ENCODE results near the gene NBL1. TPM values are rescaled to one million over a fixed set of nuclear protein-coding genes. Genes with fewer than 3 reads are reported as not detected.

NBL1 gene
- total RNA-seq, 1 donor from 2014 or later = 66.4 TPM

DNA sequence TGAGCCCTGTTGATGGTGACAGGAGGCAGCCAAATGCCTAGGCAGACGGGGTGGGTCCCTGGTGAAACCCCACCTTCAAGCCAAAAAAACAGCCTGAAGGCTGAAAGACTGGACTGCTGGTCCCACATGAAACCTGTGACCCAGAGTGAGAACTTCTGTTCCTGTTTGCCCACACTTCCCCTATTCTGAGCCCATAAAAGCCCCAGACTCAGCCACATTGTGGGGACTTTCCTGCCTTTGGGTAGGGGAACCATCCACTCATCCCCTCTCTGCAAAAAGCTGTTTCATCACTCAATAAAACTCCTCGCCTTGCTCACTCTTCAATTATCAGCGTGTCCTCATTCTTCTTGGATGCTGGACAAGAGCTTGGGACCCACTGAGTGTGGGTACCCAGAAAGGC, 45.7 kb downstream of the NBL1 start:
- no peak for DNase-seq (ENCODE audit: extremely low read depth, low read depth, low spot score)

DNA sequence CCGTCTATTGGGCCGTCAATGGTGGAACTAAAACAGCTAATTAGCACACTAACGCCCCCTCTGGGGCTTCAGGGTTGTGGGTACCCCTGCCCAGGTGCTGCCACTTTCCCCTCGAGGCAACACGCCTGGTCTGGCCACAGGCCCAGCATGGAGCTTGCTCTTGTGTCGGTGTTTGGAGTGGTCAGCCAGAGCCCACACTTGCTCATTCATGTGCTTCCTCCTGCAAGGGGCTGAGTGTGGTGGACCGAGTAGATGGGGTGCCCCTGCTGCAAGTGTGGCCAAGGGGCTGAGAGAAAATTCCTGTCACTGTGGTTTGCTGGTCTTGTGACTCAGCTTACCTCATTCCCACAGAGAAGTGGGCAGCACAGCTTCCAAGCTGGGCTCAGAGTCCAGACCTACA, 46.2 kb downstream of the NBL1 start:
- no peak for DNase-seq (ENCODE audit: extremely low read depth, low read depth, low spot score)

DNA sequence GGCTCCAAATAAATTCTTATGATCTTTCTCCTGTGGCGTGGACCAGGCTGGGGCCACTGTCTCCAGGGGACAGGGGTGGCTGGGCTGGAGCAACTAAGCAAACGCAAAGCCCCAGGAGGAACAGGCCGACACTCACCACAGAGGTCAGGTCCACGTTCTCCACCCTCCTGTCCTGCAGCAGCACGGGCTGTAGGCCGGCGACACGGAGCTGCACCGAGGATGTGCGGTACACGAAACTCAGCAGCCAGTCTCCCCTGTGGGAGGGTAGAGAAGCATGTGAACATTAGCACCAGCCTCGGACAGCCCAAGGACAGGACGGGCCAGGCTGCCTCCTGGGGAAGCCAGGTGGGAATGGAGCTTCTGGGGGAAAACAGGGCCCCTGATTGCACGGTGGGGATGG, 50.2 kb downstream of the NBL1 start:
- no peak for DNase-seq (ENCODE audit: extremely low read depth, low read depth, low spot score)

DNA sequence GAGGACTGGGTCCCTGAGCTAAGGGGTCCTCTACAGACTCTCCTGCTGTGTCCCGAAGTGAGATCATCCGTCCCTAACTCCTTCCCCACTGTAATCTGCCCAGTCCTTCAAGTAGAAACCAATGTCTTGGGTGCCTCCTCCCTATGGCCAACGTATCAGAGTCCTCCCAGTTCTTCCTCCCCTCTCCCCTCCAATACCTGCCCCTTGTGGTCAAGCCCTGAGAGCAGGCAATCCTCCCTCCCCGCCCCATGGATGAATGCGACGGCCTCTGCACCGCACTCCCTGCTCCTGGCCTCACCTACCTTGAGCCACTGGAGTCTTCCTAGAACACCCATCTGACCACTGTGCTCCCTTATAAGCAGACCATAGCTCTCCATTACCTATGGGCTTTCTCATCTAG, 51.7 kb downstream of the NBL1 start:
- no peak for DNase-seq (ENCODE audit: extremely low read depth, low read depth, low spot score)

DNA sequence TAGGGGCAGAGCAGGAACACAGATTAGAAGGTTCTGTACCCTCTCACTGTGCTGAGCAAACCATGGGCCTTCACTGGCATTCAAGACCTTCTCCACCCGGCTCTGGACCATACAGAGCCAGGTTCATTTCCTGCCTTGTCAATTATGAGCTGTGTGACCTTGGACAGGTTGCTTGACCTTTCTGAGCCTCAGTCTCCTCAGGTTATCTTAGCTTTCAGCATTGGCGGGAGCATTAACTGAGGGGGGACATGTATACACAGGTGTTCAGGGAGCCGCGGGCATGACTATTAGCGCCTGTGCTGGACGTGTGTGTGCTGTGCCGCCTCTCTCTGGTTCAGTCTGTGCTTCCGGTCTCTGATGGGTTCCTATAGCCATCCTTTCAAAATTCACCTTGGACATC, 52.7 kb downstream of the NBL1 start:
- no peak for DNase-seq (ENCODE audit: extremely low read depth, low read depth, low spot score)

DNA sequence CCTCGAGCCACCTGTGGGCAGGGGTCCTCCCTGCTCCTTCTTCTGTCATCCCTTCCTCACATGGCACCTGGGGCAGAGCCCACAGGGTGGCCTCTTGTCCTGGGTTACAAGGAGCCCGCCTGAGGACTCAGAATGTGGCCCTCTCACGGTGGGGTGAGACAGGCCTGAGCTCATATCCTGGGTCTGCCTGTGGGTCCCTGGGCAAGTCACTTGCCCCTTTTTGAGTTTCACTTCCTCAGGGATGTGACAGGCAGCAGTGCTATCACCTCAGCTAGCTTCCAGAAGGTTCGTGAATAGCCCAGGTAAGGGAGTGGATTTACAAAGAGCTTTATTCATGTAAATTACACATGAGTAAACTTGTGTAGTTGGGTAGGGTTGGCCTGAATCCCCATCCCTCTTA, 54.1 kb downstream of the NBL1 start:
- no peak for DNase-seq (ENCODE audit: extremely low read depth, low read depth, low spot score)

DNA sequence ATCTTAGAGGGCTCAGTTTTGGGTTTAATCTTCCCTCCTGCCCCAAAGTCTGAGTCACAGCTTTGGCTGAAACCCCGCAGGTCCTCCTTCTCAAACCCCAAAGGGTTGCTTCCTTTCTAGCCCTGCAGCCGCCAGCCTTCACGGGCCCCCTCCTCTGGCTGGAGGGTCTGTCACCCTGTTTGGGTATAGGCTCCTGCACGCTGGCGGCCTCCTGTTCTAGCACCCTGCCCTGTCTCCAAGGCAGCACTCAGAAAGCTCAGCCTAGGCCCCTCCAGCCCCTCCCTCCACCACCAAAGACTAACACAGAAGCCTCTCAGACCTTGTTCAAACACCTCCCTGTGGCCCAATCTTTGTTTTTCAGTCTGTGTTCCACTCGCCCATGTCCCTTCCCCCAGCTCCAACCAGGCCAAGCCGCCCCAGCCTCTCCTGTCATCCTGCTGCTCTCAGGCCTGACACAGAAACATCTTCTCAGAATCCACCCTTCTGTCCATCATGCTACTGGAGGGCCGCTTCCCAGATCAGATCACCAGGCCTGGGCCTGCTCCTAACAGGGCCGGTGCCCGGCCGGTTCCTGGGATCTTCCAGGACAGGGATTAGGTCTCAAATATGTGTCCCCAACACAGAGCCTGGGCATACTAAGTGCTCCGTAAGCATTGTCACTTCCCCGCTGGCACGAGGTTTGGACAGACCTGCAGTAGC, 56.1 kb downstream of the NBL1 start:
- DNase-seq (ENCODE audit: extremely low read depth, low read depth, low spot score) = no peak

DNA sequence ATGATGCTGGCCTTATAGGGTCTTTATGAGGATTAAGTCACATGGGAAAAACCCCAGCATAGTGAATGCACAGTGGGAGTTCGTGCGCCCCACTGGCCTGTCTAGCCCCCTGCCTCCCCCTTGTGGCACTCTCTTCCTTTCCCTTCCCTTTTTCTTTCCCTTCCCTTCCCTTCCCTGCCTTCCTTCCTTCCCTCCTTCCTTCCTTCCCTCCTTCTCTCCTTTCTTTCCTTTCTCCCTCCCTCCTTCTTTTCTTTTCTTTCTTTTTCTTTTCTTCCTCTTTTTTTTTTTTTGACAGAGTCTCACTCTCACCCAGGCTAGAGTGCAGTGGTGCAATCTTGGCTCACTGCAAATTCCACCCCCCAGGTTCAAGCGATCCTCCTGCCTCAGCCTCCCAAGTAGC, 59.2 kb downstream of the NBL1 start:
- no peak for DNase-seq (ENCODE audit: extremely low read depth, low read depth, low spot score)

DNA sequence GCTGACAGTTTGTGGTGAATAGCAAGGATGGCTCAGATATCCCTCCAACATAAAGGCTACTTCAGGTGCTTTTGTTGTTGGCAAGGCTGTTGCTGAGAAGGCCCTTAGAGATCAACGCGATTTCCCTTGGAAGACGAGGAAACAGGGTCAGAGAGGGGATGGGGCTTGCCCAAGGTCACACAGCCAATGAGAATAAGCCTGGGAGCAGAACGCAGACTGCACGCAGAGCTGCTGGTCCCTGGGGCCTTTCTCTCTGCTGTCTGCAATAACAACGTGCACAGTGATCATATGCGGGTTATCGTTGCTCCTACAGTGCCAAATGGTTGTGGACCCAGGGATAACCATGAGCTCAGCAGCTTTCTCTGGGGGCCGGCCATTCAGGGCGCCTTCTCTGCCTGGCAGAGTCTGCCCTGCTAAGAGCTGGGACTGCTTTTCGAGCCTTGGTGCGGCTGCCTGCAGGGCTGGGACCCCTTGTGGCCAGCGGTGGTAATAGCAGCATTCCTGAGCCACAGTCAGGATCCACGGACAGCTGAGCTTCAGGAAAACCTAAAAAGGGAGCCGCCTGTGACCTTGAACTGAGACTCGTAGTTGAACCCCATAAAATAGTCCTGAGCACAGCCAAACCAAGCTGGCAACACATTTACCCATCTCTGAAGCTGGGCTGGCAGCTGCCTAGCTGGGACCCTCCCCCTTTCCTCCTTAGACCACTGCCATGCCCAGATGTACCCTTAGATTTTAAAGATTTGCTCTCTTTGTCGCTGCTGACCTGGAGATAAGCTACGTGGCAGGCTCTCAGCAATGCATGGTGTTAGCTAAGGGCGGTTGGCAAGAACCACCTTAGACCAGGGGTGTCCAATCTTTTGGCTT, 60.4 kb downstream of the NBL1 start:
- peak; percentile 16 for DNase-seq (ENCODE audit: extremely low read depth, low read depth, low spot score)

DNA sequence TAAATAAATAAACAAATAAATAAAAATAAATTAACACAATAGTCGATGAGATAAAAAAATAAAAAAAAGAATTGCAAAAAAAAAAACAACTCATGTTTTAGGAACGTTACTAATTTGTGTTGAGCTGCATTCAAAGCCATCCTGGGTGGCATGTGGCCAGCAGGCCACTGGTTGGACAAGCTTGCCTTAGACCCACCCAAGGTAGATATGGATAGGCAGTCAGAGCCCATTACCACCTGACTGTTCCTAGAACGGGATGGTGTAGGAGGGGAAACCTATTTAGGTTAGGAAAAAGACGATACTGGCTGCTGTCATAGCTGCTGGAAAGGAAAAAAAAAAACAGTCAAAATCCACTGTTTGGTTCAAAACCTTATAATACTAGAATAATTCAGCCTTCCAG, 61.4 kb downstream of the NBL1 start:
- no peak for DNase-seq (ENCODE audit: extremely low read depth, low read depth, low spot score)

DNA sequence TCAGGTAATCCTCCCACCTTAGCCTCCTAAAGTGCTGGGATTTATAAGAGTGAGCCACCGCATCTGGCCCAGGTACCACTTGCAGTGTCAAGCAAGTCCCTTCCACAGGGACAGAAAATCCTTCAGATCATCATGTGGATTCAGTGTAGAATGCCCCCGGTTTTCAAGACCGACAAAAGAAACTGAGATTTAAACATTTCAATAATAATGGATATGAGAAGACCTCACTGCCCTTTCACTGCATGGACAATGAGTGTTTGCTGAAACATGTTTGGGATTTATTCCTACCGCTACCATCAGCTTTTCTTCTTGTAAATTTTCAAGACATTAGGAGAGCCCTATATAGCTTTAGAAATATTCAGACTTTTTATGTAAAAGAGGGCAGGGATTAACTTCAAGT, 62.0 kb downstream of the NBL1 start:
- no peak for DNase-seq (ENCODE audit: extremely low read depth, low read depth, low spot score)

Other genes with a start within 250 kb of the NBL1 start
- gene CAPZB, start 158.8 kb upstream of the NBL1 start, total RNA-seq = 166 and 215 TPM in 2 replicates
- gene HTR6, start 20.6 kb downstream of the NBL1 start, total RNA-seq = not detected in 2 replicates
- 11.4 and 12.9 TPM in 2 replicates for gene TMCO4, start 155.6 kb downstream of the NBL1 start, total RNA-seq
- not detected in 2 replicates for gene RNF186, start 171.0 kb downstream of the NBL1 start, total RNA-seq
- gene OTUD3, start 238.1 kb downstream of the NBL1 start, total RNA-seq = 2.3 and 3.9 TPM in 2 replicates

All from glomerular endothelial cell (primary cell).